Inflammatory macrophage treated with lipopolysaccharide for 1 hour (primary cell): Measurements from ENCODE around the gene PGAP3.
A peak's percentile ranks its signal among the peaks of the same experiment; 100 is the strongest.
"Not testable (repeated sequence)": the region's sequence is repeated elsewhere in the genome, so short reads cannot be mapped to it uniquely, and the experiment has no call there.

ENCODE experiments used
- DNase-seq, 2 donors: peaks; one replicate each; pipeline ENCODE4 v3.0.0-alpha.2; 2020 to 2022

Gene PGAP3, protein sequence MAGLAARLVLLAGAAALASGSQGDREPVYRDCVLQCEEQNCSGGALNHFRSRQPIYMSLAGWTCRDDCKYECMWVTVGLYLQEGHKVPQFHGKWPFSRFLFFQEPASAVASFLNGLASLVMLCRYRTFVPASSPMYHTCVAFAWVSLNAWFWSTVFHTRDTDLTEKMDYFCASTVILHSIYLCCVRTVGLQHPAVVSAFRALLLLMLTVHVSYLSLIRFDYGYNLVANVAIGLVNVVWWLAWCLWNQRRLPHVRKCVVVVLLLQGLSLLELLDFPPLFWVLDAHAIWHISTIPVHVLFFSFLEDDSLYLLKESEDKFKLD

DNA sequence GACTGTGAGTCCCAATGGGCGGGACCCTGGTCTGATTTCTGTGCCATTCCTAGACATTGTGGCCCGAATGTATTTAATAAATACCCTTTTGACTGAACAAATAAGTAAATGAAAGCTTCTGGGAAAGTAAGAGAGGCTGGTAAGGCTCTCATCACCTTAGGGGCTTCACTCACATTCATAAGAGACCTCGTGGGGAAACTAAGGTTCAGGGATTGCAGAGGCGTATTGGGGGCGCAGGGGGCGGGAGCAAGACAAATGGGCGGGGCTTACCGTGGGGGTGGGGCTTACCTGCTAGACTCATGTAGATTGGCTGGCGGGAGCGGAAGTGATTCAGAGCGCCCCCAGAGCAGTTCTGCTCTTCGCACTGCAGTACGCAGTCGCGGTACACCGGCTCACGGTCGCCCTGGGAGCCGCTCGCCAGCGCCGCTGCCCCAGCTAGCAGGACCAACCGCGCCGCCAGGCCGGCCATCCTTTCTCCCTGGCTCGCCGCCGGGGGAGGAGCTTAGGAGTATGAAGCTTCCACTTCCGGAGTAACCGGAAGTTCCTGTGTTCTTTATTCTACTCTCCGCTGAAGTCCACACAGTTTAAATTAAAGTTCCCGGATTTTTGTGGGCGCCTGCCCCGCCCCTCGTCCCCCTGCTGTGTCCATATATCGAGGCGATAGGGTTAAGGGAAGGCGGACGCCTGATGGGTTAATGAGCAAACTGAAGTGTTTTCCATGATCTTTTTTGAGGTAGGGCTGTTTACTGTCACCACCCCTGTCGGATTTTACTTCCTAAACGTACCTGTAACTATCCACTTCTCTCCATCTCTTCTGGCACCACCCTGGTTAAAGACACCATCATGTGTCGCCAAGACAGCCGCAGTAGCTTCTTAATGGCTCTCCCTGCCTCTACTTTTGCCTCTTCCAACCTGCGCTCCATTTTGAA, at the start of gene PGAP3:
TSS of gene PGAP3 (minus strand) at position 512 of the 929 bp plus-strand sequence. CDS start at position 469, 43 bp downstream.
- peak; percentile 82 to 85 for DNase-seq

DNA sequence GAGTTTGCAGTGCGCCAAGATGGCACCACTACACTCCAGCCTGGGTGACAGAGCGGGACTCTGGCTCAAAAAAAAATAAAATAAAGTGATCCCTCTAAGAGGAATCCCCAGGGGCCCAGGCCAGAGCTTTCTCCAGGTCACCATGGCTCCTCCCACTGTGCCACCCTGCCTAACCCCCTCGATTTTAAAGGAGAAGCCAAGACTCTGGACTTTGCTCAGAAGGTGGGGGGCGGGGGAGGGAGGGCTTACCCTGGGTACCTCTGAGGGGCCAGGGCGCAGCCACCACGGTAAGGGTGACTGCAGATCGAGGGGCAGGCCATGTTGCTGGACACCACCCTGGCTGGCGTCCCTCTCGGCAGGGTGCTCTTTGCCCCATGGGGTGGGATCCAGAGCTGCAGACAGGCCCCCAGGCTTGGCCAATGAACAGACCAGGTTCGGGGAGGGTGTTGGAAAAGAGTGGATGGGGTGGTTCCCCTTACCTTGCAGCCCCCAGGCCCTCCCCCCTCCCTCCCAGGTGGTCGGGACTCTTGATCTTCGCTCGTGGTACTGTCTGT, 49.4 kb upstream of the PGAP3 start:
- DNase-seq, result no peak

DNA sequence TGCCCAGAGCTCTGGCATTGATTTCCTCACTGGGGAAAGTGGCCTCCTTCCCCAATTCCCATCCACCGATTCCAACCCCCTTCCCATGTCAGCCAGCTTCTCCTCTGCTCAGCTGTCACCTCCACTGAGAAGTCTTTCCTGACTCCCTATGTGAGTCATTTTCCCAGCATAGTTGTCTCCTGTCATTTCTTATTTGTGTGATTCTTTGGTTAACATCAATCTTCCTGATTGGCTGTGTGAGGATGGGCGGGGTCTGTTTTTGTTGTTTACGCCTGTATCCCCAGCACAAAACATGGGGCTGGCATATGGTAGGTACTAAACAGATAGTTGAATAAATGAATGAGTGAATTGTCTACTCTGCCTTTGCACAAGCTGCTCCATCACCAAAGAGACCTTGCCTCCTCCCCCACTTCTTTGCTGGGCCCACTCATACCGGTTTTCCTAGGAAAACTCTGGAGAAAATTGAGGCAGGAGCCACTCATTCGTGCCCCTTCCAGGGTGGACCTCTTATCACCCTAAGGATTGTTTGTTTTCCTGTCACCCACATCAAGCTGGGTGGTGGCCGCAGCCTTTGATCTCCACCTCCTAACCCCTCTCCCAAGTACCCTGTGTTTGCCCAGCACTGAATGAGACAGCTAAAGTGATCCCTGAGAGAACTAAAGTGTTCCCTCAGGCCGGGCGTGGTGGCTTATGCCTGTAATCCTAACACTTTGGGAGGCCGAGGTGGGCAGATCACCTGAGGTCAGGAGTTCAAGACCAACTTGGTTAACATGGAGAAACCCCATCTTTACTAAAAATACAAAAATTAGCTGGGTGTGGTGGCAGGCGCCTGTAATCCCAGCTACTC, 48.7 kb upstream of the PGAP3 start:
- no peak for DNase-seq

DNA sequence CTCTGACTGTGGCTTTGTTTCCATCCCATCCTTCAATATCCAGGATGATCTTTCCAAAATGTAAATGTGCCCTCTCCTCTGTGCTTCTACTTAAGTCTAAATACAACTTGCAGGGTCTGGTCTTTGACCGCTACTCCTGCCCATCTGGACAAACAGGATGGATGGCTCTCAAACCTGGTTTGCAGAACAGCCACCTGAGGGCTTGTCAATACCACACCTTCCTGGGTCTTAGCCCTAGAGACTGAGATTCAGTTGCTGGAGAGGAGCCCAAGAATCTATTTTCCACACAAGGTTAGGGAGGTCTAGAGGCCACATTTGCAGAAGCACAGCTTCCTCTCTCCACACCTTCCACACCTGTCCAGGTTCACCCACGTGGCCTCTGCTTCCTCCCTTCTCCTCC, 48.0 kb upstream of the PGAP3 start:
- no peak for DNase-seq

DNA sequence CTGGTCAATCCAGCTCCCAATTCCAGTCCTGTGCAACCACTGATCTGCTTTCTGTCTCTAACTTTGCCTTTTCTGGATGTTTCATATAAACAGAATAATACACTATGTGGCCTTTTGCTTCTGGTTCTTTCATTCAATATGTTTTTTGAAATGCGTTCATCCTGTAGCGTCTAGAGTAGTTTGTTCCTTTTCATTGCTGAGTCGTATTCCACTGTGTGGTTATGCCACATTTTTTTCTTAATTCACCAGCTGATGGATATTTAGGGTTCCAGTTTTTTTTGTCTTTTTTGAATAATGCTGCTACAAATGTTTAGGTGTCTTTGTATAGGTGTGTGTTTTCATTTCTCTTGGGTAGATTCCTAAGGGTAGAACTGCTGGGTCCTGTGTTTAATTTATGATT, 44.7 kb upstream of the PGAP3 start:
- DNase-seq, result no peak

DNA sequence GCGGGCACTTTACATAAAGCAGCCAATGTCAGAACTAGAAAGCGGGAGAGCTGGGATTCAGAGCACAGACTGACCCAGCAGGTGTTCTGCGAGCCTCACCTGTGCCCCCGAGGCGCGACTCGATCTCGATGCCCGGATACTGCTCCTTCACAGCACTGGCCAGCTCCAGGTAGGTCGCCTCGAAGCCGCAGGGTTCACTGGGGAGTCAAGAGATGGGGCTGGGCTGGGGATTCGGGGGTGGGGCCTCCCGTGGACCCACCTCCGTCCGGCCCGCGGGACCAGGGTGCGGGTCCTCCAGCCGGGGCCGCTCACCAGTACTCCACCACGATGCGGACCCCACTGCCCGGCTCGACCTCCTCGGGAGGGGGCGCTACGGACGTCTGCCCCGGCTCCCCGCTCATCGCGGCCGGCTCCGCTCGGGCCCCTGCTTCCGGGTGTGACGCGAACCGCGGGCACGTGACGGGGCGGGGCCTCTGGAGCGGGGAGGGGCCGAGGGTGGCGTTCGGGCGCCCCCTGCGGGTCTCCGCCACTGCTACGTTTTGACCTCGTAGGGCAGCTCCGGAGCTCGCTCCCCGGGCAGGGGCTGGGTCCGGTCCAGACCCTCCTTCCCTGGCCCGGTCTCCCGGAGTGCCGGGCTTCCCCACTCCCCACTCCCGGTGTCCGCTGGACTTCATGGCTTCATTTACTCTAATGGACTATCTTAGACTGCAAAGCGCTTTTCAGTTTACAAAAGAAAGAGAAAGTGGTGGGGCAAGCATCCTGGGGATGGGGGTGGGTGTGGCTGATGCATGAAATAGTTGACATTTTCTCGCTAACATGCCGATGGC, 42.5 kb upstream of the PGAP3 start, which contains the start of gene MIEN1:
TSS of gene MIEN1 (minus strand) at position 438 of the 827 bp plus-strand sequence. CDS start at position 401, 37 bp downstream.
- DNase-seq, result peak; percentile 69 to 95

DNA sequence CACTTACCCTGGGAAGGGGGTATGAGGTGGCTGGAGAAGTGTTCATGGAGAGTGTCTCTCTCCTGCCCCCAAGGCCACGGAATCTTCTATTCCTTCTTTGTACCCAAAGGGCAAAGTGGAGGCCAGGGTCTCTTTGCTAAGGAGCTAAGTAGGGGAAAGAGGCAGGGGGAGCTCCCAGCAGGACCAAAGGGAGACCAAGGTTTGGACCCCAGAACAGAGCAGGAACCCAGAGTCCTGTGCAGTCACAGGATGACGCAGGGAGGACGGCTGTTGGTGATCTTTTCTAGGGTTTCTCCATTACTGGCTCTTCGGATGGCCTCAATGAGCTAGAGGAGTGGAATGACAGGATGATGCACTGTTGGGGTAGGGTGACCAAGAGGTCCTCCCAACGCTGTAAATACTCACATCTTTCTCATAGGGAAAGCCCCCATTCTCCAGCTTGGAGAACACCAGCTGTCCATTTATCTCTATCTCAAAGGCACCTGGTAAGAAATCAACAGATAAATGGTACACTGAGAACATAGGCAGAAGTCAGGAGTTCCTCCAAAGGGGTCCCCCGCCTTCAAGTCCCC, 41.5 kb upstream of the PGAP3 start:
- no peak for DNase-seq

DNA sequence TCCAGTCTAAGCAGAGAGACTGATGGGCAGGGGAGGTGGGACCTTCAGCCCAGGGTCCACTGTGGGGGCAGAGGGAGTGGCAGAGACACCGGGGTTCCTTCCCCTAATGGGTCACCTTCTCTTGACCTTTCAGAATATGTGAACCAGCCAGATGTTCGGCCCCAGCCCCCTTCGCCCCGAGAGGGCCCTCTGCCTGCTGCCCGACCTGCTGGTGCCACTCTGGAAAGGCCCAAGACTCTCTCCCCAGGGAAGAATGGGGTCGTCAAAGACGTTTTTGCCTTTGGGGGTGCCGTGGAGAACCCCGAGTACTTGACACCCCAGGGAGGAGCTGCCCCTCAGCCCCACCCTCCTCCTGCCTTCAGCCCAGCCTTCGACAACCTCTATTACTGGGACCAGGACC, 39.7 kb upstream of the PGAP3 start:
- DNase-seq, result no peak

DNA sequence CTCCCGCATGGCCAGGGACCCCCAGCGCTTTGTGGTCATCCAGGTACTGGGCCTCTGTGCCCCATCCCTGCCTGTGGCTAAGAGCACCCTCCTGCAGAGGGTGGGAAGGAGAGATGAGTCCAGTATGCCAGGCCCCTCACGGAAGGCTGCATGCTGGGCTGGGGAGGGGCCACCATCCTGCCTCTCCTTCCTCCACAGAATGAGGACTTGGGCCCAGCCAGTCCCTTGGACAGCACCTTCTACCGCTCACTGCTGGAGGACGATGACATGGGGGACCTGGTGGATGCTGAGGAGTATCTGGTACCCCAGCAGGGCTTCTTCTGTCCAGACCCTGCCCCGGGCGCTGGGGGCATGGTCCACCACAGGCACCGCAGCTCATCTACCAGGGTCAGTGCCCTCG, 38.8 kb upstream of the PGAP3 start:
- DNase-seq, result no peak

DNA sequence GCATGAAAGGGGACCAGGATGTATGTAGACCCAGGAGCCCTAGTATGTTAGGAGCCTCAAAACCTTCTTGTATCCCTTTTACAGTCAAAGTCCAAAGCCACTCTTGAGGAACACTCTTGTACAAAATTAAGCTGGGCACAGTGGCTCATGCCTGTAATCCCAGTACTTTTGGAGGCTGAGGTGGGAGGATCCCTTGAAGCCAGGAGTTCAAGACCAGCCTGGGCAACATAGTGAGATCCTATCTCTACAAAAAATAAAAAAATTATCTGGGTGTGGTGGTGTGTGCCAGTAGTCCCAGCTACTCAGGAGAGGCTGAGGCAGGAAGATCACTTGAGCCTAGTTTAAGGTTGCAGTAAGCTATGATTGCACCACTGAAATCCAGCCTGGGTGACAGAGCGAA, 38.1 kb upstream of the PGAP3 start:
- not testable (repeated sequence) for DNase-seq

DNA sequence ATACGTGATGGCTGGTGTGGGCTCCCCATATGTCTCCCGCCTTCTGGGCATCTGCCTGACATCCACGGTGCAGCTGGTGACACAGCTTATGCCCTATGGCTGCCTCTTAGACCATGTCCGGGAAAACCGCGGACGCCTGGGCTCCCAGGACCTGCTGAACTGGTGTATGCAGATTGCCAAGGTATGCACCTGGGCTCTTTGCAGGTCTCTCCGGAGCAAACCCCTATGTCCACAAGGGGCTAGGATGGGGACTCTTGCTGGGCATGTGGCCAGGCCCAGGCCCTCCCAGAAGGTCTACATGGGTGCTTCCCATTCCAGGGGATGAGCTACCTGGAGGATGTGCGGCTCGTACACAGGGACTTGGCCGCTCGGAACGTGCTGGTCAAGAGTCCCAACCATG, 36.9 kb upstream of the PGAP3 start:
- no peak for DNase-seq

DNA sequence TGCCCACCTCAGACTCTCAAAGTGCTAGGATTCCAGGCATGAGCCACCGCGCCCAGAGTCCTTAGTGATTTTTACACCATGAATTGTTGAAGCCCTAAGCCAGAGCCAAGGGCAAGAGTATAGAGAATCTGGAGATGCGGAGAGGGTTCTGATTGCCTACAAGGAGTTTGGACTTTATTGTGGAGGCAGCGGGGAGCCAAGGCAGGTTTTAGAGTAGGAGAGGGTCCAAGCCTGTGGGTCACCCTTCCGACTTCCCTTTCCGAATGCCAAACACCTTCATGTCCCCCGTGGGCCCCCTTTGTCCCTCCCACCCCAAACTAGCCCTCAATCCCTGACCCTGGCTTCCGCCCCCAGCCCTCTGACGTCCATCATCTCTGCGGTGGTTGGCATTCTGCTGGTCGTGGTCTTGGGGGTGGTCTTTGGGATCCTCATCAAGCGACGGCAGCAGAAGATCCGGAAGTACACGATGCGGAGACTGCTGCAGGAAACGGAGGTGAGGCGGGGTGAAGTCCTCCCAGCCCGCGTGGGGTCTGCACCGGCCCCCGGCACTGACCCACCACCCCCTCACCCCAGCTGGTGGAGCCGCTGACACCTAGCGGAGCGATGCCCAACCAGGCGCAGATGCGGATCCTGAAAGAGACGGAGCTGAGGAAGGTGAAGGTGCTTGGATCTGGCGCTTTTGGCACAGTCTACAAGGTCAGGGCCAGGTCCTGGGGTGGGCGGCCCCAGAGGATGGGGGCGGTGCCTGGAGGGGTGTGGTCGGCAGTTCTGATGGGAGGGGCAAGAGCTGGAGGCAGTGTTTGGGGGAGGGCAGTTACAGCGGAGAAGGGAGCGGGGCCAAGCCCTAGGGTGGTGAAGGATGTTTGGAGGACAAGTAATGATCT, 35.4 kb upstream of the PGAP3 start:
- no peak for DNase-seq

DNA sequence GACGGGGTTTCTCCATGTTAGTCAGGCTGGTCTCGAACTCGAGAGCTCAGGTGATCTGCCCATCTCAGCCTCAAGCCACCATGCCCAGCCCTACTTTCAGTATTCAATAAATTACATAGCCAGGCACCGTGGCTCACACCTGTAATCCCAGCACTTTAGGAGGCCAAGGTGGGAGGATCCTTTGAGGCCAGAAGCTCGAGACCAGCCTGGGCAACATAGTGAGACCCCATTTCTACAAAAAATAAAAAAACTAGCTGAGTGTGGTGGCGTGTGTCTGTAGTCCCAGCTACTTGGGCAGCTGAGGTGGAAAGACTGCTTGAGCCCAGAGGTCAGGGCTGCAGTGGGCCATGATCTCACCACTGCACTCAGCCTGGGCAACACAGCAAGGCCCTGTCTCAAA, 34.2 kb upstream of the PGAP3 start:
- no peak for DNase-seq

DNA sequence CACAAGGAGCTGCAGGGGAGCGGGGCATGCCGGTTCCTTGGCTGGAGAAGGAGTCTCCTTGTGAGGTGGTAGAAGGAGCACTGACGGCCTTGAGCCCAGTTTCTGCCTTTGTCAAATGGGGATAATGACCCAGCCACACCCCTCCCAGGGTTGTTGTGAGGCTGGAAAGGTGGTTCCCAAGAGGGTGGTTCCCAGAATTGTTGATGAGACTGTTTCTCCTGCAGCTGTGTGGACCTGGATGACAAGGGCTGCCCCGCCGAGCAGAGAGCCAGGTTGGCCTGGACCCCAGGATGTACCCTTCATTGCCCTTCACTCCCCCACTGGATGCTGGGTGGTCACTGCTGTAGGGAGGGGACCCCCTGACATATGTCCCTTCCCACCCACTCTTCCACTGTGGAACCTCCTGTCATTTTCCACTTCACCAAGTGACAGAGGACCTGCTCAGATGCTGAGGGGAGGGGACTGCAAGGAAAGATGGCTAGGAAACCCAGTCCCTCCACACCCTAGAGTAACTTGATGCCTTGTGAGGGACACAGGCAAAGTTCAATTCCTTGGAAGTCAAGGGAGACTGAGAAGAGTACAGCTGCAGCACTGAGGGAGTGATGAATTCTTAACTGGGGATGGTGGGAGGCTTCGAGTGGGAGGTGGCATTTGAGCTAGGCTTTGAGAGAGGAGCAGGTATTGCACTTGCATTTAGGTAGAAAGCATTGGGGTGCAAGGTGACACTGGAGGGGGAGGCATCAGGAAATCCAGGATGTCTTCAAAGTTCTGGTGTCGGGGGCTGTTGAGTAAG, 31.9 kb upstream of the PGAP3 start:
- DNase-seq, result no peak

DNA sequence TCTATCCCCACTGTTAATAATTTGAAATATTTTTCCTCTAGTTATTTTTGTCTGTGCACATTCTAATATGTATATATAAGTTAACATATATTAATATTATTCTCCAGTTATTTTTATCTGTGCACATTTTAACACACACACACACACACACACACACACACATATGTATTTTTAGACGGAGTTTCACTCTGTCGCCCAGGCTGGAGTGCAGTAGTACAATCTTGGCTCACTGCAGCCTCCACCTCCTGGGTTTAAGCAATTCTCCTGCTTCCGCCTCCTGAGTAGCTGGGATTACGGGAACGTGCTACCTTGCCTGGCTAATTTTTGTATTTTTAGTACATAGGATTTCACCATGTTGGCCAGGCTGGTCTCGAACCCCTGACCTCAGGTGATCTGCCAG, 29.8 kb upstream of the PGAP3 start:
- no peak for DNase-seq

DNA sequence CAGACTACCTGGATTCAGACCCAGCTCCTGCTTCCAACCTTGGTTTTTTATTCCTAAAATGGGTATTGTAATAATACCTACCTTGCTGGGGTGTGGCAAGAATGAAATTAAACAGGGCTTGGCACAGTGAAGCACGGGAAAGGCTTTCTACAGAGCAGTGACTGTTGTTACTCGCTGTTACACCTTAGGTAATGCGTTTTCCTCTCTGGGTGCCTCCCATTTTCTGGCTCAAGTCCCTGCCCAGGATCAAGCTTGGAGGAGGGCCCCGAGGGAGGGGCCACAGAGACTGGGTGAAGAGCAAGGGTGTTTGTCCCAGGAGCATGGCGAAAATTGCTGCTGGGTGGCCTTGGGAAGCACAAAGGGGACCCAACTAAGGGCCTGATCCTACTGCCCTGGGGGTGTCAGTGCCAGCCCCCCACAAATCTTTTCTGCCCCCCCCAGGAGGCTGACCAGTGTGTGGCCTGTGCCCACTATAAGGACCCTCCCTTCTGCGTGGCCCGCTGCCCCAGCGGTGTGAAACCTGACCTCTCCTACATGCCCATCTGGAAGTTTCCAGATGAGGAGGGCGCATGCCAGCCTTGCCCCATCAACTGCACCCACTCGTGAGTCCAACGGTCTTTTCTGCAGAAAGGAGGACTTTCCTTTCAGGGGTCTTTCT, 29.2 kb upstream of the PGAP3 start:
- DNase-seq, result no peak

DNA sequence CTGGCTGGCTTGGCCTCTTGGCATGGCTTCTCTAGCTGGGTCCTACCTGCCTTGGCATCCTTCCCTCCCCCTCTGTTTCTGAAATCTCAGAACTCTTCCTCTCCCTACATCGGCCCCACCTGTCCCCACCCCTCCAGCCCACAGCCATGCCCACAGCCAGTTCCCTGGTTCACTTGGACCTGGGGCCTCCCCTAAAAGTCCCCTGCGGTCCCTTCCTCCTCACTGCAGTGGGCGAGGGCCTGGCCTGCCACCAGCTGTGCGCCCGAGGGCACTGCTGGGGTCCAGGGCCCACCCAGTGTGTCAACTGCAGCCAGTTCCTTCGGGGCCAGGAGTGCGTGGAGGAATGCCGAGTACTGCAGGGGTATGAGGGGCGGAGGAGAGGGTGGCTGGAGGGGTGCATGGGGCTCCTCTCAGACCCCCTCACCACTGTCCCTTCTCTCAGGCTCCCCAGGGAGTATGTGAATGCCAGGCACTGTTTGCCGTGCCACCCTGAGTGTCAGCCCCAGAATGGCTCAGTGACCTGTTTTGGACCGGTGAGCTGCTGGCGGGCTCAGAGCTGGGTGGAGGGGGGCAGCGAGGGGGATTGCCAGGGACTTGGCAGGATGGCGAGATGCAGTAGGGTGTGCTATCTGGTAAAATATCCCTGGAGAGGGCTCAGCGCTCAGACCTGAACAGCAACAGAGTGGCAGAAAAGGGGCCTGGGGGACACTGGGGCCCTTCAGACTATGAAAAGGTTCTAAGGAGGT, 28.4 kb upstream of the PGAP3 start:
- no peak for DNase-seq
